HEK293 (cell line): ENCODE results near the gene KLF7.

Experiments
- SALL2 ChIP-seq: fragments of 450-650 bp; formaldehyde crosslinking; IDR thresholded peaks from 2 replicates; pipeline ENCODE4 v1.5.0; 2017; ENCODE audit warnings: missing biosample characterization, mild to moderate bottlenecking, missing genetic modification characterization, borderline replicate concordance
- ZNF629 ChIP-seq: fragments of 450-650 bp; formaldehyde crosslinking; IDR thresholded peaks from 2 replicates; pipeline ENCODE4 v1.5.1; 2017; ENCODE audit warnings: missing biosample characterization, missing genetic modification characterization
- TF ChIP-seq, protein P1 (sequence below): fragments of 450-650 bp; formaldehyde crosslinking; IDR thresholded peaks from 2 replicates; pipeline ENCODE4 v1.5.1; 2016; ENCODE audit warnings: missing biosample characterization, missing genetic modification characterization
- TF ChIP-seq, protein P2 (sequence below): fragments of 450-650 bp; formaldehyde crosslinking; IDR thresholded peaks from 2 replicates; pipeline ENCODE4 v1.5.1; 2016; ENCODE audit warnings: missing biosample characterization, missing genetic modification characterization

DNA sequence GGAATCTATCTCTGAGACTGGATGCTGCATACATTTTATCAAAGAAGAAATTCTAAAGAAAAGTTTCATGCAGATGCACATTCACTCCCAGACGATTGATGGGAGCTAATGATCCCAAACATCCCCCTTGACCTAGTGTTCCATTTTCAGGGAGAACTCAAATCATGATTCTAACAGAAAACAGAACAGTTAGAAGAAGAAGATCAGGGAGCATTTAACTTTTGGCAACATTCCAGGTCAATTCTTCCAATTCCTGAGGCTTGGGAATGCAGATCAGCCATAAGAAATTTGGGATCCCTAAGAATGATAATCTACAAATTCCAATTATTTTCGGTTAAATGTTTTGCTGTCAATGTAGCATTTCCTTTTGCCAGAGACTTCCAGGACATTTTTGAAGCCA, 129.9 kb downstream of the KLF7 start:
- TF ChIP-seq, protein P1, sequence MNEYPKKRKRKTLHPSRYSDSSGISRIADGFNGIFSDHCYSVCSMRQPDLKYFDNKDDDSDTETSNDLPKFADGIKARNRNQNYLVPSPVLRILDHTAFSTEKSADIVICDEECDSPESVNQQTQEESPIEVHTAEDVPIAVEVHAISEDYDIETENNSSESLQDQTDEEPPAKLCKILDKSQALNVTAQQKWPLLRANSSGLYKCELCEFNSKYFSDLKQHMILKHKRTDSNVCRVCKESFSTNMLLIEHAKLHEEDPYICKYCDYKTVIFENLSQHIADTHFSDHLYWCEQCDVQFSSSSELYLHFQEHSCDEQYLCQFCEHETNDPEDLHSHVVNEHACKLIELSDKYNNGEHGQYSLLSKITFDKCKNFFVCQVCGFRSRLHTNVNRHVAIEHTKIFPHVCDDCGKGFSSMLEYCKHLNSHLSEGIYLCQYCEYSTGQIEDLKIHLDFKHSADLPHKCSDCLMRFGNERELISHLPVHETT (tag by site-specific recombination) = no peak
- TF ChIP-seq ZNF629 (tag by site-specific recombination) (no peak), SALL2 (tag by site-specific recombination) (no peak)
- TF ChIP-seq, protein P2, sequence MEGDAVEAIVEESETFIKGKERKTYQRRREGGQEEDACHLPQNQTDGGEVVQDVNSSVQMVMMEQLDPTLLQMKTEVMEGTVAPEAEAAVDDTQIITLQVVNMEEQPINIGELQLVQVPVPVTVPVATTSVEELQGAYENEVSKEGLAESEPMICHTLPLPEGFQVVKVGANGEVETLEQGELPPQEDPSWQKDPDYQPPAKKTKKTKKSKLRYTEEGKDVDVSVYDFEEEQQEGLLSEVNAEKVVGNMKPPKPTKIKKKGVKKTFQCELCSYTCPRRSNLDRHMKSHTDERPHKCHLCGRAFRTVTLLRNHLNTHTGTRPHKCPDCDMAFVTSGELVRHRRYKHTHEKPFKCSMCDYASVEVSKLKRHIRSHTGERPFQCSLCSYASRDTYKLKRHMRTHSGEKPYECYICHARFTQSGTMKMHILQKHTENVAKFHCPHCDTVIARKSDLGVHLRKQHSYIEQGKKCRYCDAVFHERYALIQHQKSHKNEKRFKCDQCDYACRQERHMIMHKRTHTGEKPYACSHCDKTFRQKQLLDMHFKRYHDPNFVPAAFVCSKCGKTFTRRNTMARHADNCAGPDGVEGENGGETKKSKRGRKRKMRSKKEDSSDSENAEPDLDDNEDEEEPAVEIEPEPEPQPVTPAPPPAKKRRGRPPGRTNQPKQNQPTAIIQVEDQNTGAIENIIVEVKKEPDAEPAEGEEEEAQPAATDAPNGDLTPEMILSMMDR (tag by site-specific recombination) = no peak
